Lower leg skin (tissue), 3 donors: ENCODE results near the gene TCN1.

Source experiments
- POLR2A ChIP-seq, 2 donors: fragments of 450-650 bp; IDR thresholded peaks; one replicate each; pipeline ENCODE4 v1.6.1; 2016 to 2017; ENCODE audit warnings: antibody characterized with exemption in 2 of 2, mild to moderate bottlenecking in 1 of 2, moderate library complexity in 1 of 2
- TF ChIP-seq, protein P1 (sequence below), 3 donors: fragments of 450-650 bp; IDR thresholded peaks; one replicate each; pipeline ENCODE4 v1.5.1; 2016; ENCODE audit warnings: antibody characterized with exemption in 3 of 3, mild to moderate bottlenecking in 3 of 3, moderate library complexity in 2 of 3

DNA sequence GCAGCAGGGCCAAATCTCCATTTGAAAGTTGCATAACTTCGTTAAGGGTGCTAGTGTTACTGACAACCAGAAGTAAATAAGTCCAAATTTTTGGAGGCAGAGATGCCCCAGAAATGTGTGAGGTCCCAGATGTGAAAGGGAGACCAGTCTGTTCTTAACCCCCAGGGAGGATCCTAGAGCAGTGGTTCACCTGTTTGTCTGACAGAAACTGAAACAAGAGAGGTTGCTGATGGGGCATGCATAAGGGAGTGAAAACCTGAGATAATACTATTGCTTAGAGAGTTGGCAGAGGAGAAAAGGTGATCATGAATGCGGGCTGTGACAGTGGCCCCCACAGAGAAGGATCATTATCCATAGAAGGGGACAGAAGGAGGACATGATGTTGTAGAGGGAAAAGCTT lies 24.8 kb downstream of the TCN1 start:
- TF ChIP-seq, protein P1, sequence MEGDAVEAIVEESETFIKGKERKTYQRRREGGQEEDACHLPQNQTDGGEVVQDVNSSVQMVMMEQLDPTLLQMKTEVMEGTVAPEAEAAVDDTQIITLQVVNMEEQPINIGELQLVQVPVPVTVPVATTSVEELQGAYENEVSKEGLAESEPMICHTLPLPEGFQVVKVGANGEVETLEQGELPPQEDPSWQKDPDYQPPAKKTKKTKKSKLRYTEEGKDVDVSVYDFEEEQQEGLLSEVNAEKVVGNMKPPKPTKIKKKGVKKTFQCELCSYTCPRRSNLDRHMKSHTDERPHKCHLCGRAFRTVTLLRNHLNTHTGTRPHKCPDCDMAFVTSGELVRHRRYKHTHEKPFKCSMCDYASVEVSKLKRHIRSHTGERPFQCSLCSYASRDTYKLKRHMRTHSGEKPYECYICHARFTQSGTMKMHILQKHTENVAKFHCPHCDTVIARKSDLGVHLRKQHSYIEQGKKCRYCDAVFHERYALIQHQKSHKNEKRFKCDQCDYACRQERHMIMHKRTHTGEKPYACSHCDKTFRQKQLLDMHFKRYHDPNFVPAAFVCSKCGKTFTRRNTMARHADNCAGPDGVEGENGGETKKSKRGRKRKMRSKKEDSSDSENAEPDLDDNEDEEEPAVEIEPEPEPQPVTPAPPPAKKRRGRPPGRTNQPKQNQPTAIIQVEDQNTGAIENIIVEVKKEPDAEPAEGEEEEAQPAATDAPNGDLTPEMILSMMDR (IDR thresholded peaks at IDR 0.05), result no peak
- no peak for TF ChIP-seq POLR2A (IDR thresholded peaks at IDR 0.05)
